ENCODE measurements around the gene HAT1. TPM values are rescaled to one million over a fixed set of nuclear protein-coding genes. Genes with fewer than 3 reads are reported as not detected.

Gene HAT1
- polyA plus RNA-seq, 1 donor from 2014 or later: 49.0 TPM

DNA sequence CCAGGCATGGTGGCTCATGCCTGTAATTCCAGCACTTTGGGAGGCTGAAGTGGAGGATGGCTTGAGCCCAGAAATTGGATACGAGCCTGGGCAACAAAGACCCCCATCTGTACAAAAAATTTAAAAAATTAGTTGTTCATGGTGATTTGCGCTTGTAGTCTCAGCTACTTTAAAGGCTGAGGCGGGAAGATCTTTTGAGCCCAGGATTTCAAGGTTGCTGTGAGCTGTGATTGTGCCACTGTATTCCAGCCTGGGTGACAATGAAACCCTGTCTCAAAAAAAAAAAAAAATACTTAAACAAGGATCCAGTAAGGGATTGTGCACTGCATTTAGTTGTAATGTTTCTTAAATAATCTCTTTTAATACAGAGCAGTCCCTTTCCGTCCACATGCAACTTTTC, 21.6 kb downstream of the HAT1 start:
- Mint-ChIP-seq H3K36me3 (peaks cover 4% of the 10 kb centered on the region), H3K4me1 (peaks cover 3 to 17% (median 3%) of the 10 kb centered on the region in 3 donors)

DNA sequence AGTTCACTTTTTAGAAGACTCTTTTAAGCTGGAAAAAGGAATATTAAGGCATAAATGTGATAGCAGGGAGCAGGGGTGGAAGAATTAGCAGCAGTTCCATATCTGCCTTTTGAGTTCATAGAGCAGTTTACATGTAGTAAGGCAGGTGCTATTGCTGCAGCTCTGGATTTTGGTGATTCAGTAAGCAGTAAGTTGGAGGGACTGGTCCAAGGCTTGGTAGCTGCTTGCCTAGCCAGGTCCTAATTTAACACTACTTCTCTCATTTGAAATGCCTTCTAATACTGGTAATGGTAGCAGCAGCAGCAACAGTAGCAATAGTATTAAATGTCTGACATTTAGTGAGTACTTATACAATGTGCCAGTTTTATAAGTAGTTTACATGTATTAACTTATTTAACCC, 30.0 kb downstream of the HAT1 start:
- Mint-ChIP-seq H3K4me1 (peaks cover 0 to 2% (median 0%) of the 10 kb centered on the region in 3 donors), H3K27me3 (no peaks in the 10 kb centered on the region), H3K36me3 (peaks cover 7% of the 10 kb centered on the region), H3K27ac (no peak overlapping the region), H3K9me3 (no peaks in the 10 kb centered on the region), H3K4me3 (no peak overlapping the region)

More for the DNA sequence above, 21.6 kb downstream of the HAT1 start:
- Mint-ChIP-seq H3K27me3 (no peaks in the 10 kb centered on the region), H3K27ac (no peak overlapping the region), H3K9me3 (no peaks in the 10 kb centered on the region), H3K4me3 (no peak overlapping the region)

DNA sequence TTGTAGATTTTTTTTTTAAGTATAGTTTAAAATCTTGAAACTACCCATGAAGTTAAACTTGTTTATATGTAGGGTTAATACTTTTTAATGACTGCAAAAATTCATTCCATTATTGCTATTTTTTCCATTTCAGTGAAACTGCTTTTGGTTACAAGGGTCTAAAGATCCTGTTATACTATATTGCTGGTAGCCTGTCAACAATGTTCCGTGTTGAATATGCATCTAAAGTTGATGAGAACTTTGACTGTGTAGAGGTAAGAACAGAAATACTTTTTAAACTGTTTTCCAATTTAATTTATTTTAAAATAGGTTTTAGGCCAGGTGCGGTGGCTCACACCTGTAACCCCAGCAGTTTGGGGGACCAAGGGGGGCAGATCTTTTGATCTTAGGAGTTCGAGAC, 30.5 kb downstream of the HAT1 start:
- Mint-ChIP-seq H3K4me3 (no peak overlapping the region), H3K27ac (no peak overlapping the region), H3K27me3 (no peaks in the 10 kb centered on the region), H3K9me3 (no peaks in the 10 kb centered on the region), H3K36me3 (peaks cover 7% of the 10 kb centered on the region), H3K4me1 (peaks cover 0 to 2% (median 0%) of the 10 kb centered on the region in 3 donors)

DNA sequence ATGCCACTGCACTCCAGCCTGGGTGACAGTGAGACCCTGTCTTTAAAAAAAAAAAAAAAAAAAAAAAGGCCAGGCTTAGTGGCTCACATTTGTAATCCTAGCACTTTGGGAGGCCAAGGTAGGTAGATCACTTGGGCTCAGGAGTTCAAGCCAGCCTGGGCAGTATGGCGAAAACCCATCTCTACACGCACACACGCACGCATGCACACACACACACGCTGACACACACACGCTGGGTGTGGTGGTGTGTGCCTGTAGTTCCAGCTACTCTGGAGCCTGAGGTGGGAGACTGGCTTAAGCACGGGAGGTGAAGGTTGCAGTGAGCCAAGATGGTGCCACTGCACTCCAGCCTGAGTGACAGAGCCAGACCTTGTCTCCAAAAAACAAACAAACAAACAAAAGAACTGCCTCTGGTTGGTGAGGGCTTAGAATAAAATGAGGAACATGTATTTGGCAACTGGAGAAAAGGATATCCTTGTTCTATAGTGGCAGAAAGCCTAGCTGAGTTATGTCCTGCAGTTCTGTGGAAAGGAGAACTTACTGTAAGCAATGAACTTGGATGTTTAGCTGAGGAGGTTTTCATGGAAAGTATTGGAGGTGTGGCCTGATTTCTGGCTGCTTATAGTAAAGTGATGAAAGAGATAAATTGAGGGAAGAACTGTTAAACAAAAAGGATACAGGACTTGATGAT, 34.0 kb downstream of the HAT1 start:
- Mint-ChIP-seq H3K36me3 (peaks cover 3% of the 10 kb centered on the region), H3K27me3 (no peaks in the 10 kb centered on the region), H3K9me3 (no peaks in the 10 kb centered on the region), H3K4me3 (no peak overlapping the region), H3K27ac (no peak overlapping the region), H3K4me1 (peaks cover 0 to 2% (median 0%) of the 10 kb centered on the region in 3 donors)

DNA sequence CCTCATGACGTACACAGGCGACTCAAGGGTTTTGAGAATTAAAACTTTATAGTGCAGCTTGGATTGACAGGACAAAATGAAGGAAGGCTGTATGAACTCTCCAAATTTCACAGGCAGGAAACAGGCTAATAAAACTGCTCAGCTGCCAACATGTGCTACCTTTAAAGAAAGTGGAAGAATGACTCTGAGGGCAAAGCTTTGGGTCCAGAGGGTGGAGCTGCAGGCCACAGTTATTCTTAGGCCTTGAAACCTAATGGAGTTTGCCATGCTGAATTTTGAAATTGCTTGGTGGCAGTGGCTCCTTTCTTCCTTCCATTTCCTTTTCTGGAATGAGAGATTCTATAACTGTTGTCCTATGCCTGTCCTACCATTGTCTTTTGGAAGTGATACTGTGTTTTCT, 34.8 kb downstream of the HAT1 start:
- Mint-ChIP-seq H3K4me3 (no peak overlapping the region), H3K4me1 (peaks cover 0 to 2% (median 0%) of the 10 kb centered on the region in 3 donors), H3K9me3 (no peaks in the 10 kb centered on the region), H3K27ac (no peak overlapping the region), H3K27me3 (no peaks in the 10 kb centered on the region), H3K36me3 (peaks cover 3% of the 10 kb centered on the region)

DNA sequence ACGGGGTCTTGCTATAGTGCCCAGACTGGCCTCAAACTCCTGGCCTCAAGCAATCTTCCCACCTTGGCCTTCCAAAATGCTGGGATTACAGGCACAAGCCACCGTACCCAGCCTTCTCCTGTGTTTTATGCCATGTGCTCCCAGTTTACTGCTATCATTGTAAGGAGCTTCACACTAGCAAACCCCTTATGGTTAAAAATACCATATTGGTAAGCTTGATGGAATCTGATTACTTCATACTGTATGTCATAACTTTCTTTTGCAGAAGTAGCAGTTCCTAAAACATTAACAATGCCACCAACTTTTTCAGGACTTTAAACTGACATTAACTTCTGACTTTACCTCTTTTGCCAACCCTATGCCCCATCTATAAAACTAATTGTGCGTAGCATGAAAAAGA, 36.2 kb downstream of the HAT1 start:
- Mint-ChIP-seq H3K4me3 (no peak overlapping the region), H3K36me3 (peaks cover 3% of the 10 kb centered on the region), H3K27me3 (no peaks in the 10 kb centered on the region), H3K27ac (no peak overlapping the region), H3K4me1 (peaks cover 0 to 2% (median 0%) of the 10 kb centered on the region in 3 donors), H3K9me3 (no peaks in the 10 kb centered on the region)

DNA sequence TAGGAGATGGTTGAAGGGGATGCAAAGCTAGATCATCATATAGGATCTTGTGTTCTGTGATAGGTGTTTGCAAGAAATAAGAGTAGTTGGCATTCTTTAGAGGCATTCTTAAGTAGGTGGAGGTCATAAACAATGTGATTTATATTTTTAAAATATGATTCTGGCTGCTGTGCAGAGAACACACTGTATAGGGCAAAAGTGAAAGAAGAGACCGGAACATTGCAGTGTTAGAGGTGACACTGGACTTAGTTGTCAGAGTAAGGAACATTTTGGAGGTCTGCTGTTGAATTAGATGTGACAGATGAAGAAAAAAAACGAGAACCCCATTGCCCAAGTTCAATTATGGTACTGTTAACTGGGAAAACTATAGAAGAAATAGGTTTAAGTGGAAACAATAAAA, 37.7 kb downstream of the HAT1 start:
- H3K4me1 Mint-ChIP-seq: peaks cover 0 to 2% (median 0%) of the 10 kb centered on the region in 3 donors
- H3K27ac Mint-ChIP-seq: peak overlapping the region in 1 of 3 donors; percentile 20
- no peaks in the 10 kb centered on the region for H3K27me3 Mint-ChIP-seq
- no peaks in the 10 kb centered on the region for H3K36me3 Mint-ChIP-seq
- no peak overlapping the region for H3K4me3 Mint-ChIP-seq
- no peaks in the 10 kb centered on the region for H3K9me3 Mint-ChIP-seq

DNA sequence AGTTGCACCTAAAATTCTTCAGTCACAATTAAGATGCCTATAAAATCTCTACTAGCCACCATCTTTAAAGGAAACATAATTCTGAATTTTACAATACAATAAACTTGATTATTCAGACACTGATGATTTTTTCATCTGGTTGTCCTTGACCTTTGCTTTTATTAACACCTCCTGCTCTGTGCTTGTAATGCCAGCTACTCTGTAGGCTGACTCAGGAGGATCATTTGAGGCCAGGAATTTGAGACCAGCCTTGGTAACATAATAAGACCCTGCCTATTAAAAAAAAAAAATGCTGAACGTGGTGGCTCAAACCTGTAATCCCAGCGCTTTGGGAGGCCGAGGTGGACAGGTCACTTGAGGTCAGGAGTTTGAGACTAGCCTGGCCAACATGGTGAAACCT, 38.3 kb downstream of the HAT1 start:
- H3K4me3 Mint-ChIP-seq: no peak overlapping the region

DNA sequence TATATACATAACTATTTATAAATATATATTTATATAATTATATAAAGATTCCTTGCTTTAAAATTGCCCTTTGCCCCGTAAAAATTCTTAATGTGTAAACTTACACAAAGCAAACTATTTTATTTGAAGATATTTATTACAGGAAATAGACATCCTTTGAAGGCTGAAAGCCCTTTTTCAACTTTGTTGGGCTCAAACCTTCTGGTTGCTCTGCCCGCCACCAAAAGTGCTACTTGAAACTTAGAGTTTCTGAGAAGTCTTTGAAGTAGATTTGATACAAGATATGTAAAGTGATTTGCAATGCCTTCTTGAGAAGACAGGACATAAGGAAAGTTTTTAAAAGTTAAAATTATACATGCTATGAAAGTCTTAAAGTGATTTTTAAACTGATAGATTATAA, 40.9 kb downstream of the HAT1 start:
- Mint-ChIP-seq H3K27me3 (no peaks in the 10 kb centered on the region), H3K27ac (no peak overlapping the region), H3K36me3 (no peaks in the 10 kb centered on the region), H3K9me3 (no peaks in the 10 kb centered on the region), H3K4me3 (no peak overlapping the region), H3K4me1 (peaks cover 0 to 2% (median 0%) of the 10 kb centered on the region in 3 donors)

More for the DNA sequence above, 38.3 kb downstream of the HAT1 start:
- no peaks in the 10 kb centered on the region for H3K27me3 Mint-ChIP-seq
- no peaks in the 10 kb centered on the region for H3K9me3 Mint-ChIP-seq
- no peak overlapping the region for H3K27ac Mint-ChIP-seq
- peaks cover 0 to 2% (median 0%) of the 10 kb centered on the region in 3 donors for H3K4me1 Mint-ChIP-seq
- H3K36me3 Mint-ChIP-seq: no peaks in the 10 kb centered on the region

DNA sequence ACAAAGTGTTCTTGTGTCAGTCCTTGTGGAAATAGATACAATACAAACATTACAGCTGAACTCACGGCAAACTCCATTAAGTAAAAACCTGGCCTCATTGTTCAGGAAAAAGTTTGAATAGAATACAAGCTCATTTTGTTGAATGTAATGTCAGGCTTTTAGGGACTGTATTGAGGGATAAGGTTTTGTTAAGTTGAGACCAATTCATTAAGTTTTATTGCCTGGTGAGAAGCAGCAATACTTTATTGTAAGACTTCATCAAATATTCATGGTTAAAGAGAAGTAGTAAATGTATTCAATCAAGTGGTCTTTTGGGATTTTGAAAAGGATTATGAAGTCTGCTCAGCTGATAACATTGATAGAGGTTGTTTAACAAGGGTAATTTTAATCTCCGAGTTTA, 42.0 kb downstream of the HAT1 start:
- Mint-ChIP-seq H3K4me1 (no peaks in the 10 kb centered on the region), H3K9me3 (no peaks in the 10 kb centered on the region), H3K36me3 (no peaks in the 10 kb centered on the region), H3K27me3 (no peaks in the 10 kb centered on the region), H3K27ac (no peak overlapping the region), H3K4me3 (no peak overlapping the region)

DNA sequence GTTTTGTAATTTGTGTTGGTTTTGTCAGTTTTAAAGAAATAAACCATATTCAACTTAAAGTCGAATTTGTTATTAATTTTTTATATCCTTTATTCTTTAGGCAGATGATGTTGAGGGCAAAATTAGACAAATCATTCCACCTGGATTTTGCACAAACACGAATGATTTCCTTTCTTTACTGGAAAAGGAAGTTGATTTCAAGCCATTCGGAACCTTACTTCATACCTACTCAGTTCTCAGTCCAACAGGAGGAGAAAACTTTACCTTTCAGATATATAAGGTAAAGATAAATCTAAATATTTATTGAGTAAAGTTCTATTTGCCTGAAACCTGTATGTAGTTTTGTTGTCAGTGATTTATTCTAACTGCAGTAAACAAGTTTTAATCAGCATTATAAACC, 43.0 kb downstream of the HAT1 start:
- Mint-ChIP-seq H3K4me3 (no peak overlapping the region), H3K9me3 (no peaks in the 10 kb centered on the region), H3K4me1 (no peaks in the 10 kb centered on the region), H3K27ac (no peak overlapping the region), H3K36me3 (peaks cover 2% of the 10 kb centered on the region), H3K27me3 (no peaks in the 10 kb centered on the region)

DNA sequence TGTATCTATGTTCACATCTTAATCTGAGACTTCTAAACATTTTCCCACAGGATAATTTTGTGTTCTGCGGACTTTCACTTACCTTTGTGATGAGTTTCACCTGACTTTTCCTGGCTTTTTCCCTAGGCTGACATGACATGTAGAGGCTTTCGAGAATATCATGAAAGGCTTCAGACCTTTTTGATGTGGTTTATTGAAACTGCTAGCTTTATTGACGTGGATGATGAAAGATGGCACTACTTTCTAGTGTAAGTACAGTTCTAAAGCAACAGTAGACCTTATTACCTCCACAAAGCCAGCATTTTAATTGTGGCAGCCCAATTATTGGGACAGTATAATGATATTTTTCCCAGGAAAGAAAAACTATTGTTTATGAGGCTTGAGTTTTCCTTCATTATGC, 43.4 kb downstream of the HAT1 start:
- H3K27ac Mint-ChIP-seq: no peak overlapping the region
- no peaks in the 10 kb centered on the region for H3K27me3 Mint-ChIP-seq
- H3K4me3 Mint-ChIP-seq: no peak overlapping the region
- H3K36me3 Mint-ChIP-seq: peaks cover 2% of the 10 kb centered on the region
- H3K9me3 Mint-ChIP-seq: no peaks in the 10 kb centered on the region
- no peaks in the 10 kb centered on the region for H3K4me1 Mint-ChIP-seq

DNA sequence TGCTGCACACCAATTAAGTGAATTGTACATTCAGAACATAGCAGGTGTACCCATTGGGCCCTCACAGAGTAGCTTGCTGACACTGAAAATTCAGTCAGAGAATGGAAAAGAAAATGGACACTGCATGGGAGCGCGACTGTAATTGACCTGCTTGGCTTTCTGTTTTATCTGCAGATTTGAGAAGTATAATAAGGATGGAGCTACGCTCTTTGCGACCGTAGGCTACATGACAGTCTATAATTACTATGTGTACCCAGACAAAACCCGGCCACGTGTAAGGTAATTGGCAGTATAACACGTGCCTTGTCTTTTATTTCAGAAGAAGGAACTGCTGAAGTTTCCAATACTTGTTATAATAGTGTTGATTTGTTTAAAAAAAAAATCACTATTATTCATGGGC, 44.0 kb downstream of the HAT1 start:
- Mint-ChIP-seq H3K4me1 (no peaks in the 10 kb centered on the region), H3K9me3 (no peaks in the 10 kb centered on the region), H3K27ac (no peak overlapping the region), H3K27me3 (no peaks in the 10 kb centered on the region), H3K36me3 (peaks cover 4% of the 10 kb centered on the region), H3K4me3 (no peak overlapping the region)

DNA sequence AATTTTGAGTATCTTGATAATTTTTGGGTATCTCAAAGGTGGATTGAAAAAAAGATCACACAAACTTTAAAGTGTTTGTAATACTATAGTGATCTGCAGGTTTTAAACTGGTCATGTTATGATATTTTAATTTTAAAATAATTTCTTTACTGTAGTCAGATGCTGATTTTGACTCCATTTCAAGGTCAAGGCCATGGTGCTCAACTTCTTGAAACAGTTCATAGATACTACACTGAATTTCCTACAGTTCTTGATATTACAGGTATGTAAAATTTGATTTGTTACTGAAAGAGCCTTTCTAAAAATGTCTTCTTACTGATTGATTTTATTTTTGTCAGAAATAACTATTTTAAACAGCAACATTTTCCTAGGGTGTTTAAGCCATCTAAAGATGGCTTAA, 44.4 kb downstream of the HAT1 start:
- no peak overlapping the region for H3K27ac Mint-ChIP-seq
- H3K4me1 Mint-ChIP-seq: no peaks in the 10 kb centered on the region
- no peaks in the 10 kb centered on the region for H3K9me3 Mint-ChIP-seq
- H3K27me3 Mint-ChIP-seq: no peaks in the 10 kb centered on the region
- no peak overlapping the region for H3K4me3 Mint-ChIP-seq
- peaks cover 7% of the 10 kb centered on the region for H3K36me3 Mint-ChIP-seq

DNA sequence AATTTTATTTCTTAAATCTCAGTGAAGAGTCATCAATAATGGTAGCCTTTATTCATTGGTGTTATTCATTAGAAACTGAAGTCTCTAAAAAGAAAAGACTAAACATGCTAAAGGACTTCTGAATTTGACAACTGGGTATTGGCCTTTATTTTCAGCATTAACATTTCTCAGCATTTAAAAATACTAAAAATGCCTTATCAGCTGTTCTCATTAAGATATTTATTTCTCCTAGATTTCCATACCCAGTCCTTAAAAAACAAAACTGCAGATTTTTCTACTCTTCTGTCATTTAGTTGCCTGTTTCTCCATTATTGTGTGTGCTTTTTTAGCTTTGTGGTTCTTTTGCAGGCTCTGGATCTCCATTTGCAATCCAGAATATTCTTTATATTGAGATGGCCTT, 46.2 kb downstream of the HAT1 start:
- H3K9me3 Mint-ChIP-seq: no peaks in the 10 kb centered on the region
- H3K4me1 Mint-ChIP-seq: no peaks in the 10 kb centered on the region
- H3K27me3 Mint-ChIP-seq: no peaks in the 10 kb centered on the region
- peak overlapping the region in 1 of 3 donors; percentile 4 for H3K27ac Mint-ChIP-seq
- no peak overlapping the region for H3K4me3 Mint-ChIP-seq
- H3K36me3 Mint-ChIP-seq: peaks cover 15% of the 10 kb centered on the region

DNA sequence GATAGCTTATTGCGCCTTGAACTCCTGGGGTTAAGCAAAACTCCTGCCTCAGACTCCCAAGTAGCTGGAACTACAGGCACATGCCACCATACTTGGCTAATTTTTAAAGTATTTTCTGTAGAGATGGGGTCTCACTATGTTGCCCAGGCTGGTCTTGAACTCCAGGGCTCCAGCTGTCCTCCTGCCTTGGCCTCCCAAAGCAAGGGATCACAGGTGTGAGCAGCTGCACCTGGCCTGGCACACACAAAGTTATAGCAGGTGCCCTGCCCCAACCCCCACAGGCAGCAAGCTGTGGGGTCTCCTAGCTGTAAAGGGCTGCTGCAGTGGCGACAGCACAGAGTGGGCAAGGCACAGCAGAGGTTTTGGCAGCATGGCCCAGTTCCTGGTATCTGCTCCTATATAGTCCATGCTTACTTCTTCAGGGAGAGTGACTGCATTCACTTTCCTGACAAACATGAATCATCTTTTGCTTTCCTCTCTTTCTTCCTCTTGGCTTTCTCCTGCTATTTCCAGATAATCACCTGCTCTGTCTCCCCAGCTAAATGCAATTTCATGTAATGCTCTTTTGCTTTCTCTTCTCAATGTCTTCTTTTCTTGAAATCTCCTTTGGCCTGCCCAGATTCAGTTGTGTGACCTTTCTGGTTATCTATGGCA, 50.2 kb downstream of the HAT1 start:
- Mint-ChIP-seq H3K4me1 (no peaks in the 10 kb centered on the region), H3K4me3 (no peak overlapping the region), H3K36me3 (peaks cover 24% of the 10 kb centered on the region), H3K27ac (peak overlapping the region in 2 of 3 donors; percentile 6 to 27), H3K27me3 (no peaks in the 10 kb centered on the region), H3K9me3 (no peaks in the 10 kb centered on the region)

Measured in IgD-negative memory B cell (primary cell).